ENCODE results near the gene MNT. TPM values are rescaled to one million over a fixed set of nuclear protein-coding genes. Genes with fewer than 3 reads are reported as not detected.
A peak's percentile ranks its signal among the peaks of the same experiment; 100 is the strongest.
"Not testable (repeated sequence)": the region's sequence is repeated elsewhere in the genome, so short reads cannot be mapped to it uniquely, and the experiment has no call there.

MNT gene, protein sequence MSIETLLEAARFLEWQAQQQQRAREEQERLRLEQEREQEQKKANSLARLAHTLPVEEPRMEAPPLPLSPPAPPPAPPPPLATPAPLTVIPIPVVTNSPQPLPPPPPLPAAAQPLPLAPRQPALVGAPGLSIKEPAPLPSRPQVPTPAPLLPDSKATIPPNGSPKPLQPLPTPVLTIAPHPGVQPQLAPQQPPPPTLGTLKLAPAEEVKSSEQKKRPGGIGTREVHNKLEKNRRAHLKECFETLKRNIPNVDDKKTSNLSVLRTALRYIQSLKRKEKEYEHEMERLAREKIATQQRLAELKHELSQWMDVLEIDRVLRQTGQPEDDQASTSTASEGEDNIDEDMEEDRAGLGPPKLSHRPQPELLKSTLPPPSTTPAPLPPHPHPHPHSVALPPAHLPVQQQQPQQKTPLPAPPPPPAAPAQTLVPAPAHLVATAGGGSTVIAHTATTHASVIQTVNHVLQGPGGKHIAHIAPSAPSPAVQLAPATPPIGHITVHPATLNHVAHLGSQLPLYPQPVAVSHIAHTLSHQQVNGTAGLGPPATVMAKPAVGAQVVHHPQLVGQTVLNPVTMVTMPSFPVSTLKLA
- total RNA-seq = 10 to 100 TPM; 16.0 to 19.3 TPM

DNA sequence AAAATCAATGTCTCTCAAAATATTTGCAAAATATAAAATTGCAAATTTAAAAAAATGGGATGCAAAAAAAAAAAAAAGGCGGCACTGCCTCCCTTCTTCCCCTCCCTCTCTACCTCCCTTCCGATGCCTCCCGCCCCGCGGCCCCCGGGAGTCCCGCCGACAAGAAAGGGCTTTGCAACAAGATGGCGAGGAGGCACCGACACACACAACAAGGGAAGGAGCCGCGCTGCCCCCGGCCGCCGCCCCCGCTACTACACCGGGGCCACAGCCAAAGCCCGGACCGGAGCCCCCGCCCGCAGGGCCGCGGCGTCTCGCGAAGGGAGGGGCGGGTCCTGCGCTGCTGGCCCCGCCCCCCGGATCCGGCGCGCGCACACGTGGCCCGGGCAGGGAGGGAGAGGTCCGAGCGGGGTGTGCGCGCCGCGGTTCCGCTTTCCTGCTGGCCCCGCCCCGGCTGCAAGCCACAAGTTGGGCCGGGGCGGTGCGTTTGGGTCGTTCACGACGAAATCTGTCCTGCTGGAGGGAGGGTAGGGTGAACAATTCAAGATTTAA is at the start of gene MNT:
TSS of gene MNT (minus strand) at position 184 of the 549 bp plus-strand sequence. CDS start 348 bp downstream, outside the sequence.
- Mint-ChIP-seq H3K4me1 (peaks cover 46% of the 10 kb centered on the region), H3K36me3 (ENCODE audit: low read depth) (no peaks in the 10 kb centered on the region), H3K27me3 (no peaks in the 10 kb centered on the region), H3K4me3 (peak within 1 kb of the TSS; percentile 88), H3K9me3 (ENCODE audit: low read depth) (no peaks in the 10 kb centered on the region), H3K27ac (peak within 1 kb of the TSS; percentile 99)
- intact Hi-C loops (cut with DNase I, micrococcal nuclease) = loop anchor here (1.0 to 5.0 kb wide), 15 partner anchors 9 to 1966 kb away; partner anchors contain the start of genes TSR1 (in 2 of the 2), CLUH (in 1 of the 2), CRK (in 1 of the 2) and CYB5D2 (in 1 of the 2)
- ChIA-PET POLR2A (interaction anchor here (0.9 to 3.4 kb wide), 3 partner anchors 9 to 99 kb away, joined by 3 to 36 read pairs (median 5); no protein-coding TSS in a partner anchor), CTCF (interaction anchor here (0.5 to 5.3 kb wide), 5 partner anchors 9 to 371 kb away, joined by 3 to 44 read pairs (median 9); partner anchors contain the start of gene DPH1)
- peak; percentile 97 for DNase-seq
- peak; percentile 47 for ATAC-seq

DNA sequence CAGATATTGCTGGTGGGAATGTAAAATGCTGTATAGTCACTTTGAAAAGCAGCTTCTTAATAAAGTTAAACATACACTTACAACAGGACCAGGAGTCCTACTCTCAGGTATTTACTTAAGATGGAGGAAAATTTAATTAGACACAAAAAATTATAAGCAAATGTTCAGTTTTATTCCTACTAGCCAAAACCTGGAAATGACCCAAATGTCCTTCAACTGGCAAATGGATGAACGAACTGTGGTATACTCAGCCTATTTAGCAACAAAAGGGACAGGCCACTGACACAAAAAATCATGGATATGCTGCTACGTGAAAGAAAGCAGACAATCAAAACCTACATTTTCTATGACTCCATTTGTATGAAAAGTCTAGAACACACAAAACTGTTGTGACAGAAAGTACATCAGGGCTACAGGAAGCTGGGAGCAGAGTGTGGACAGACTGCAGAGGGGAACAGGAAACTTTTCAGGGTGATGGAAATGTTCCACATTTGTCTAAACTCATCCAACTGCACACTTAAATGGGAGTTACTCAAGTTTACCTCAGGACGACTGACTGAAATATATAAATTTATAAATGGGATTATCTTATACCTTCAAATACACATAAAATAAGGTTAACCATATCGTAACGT is 49.3 kb upstream of the MNT start:
- Mint-ChIP-seq H3K27ac (no peak overlapping the region), H3K9me3 (ENCODE audit: low read depth) (no peaks in the 10 kb centered on the region), H3K4me3 (no peak overlapping the region), H3K36me3 (ENCODE audit: low read depth) (peaks cover 20% of the 10 kb centered on the region), H3K27me3 (no peaks in the 10 kb centered on the region), H3K4me1 (peaks cover 18% of the 10 kb centered on the region)
- ChIA-PET CTCF (interaction anchor here (1.9 kb wide), 1 partner anchor 34 kb away, joined by 6 read pairs; no protein-coding TSS in a partner anchor), POLR2A (no interaction called here)
- DNase-seq (no peak), ATAC-seq (no peak)
- intact Hi-C loops (cut with DNase I, micrococcal nuclease) = no loop called here

DNA sequence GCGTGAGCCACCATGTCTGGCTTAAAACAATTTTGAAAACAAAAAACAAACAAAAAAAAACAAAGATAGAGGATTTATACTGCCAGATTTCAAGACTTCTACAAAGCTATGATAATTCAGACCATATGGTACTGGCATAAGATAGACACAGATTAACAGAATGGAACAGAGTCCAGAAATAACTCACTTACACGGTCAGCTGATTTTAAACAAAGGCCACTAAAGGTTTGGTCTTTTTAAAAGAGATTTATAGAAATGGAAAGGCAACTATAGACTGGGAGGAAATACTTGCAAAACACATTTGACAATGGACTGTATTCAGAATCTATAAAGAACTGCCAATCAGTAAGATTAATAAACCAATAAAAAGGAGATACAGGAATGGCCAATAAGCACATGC is 48.6 kb upstream of the MNT start:
- ATAC-seq = no peak
- ChIA-PET CTCF (interaction anchor here (1.9 kb wide), 1 partner anchor 33 kb away, joined by 6 read pairs; no protein-coding TSS in a partner anchor), POLR2A (no interaction called here)
- H3K9me3 Mint-ChIP-seq (ENCODE audit: low read depth) = no peaks in the 10 kb centered on the region
- intact Hi-C loops (cut with DNase I, micrococcal nuclease) = no loop called here
- DNase-seq = no peak
- no peak overlapping the region for H3K27ac Mint-ChIP-seq
- H3K27me3 Mint-ChIP-seq = no peaks in the 10 kb centered on the region
- H3K4me1 Mint-ChIP-seq = peaks cover 18% of the 10 kb centered on the region
- peaks cover 21% of the 10 kb centered on the region for H3K36me3 Mint-ChIP-seq (ENCODE audit: low read depth)
- H3K4me3 Mint-ChIP-seq = no peak overlapping the region

DNA sequence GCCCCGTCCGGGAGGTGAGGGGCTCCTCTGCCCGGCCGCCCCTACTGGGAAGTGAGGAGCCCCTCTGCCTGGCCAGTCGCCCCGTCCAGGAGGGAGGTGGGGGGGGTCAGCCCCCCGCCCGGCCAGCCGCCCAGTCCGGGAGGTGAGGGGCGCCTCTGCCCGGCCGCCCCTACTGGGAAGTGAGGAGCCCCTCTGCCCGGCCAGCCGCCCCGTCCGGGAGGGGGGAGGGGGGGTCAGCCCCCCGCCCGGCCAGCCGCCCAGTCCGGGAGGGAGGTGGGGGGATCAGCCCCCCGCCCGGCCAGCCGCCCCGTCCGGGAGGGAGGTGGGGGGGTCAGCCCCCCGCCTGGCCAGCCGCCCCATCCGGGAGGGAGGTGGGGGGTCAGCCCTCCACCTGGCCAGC is 46.6 kb upstream of the MNT start:
- H3K27me3 Mint-ChIP-seq; ATAC-seq; H3K9me3 Mint-ChIP-seq (ENCODE audit: low read depth); H3K4me3 Mint-ChIP-seq; H3K27ac Mint-ChIP-seq; POLR2A ChIA-PET; H3K4me1 Mint-ChIP-seq; CTCF ChIA-PET; intact Hi-C loops (cut with DNase I, micrococcal nuclease); DNase-seq: not testable (repeated sequence)
- peaks cover 18% of the 10 kb centered on the region for H3K36me3 Mint-ChIP-seq (ENCODE audit: low read depth)

DNA sequence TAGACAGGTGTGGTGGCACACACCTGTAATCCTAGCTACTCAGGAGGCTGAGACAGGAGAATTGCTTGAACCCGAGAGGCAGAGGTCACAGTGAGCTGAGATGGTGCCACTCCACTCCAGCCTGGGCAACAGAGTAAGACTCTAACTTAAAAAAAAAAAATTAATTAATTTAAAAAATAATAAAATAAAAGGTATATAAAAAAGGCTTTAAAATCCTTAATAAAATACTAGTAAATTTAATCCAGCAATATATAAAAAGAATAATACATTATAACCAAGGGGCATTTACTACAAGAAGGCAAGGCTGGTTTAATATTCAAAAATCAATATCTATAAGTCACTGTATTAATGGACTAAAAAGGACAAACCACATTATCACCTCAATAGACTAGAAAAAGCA is 44.8 kb upstream of the MNT start:
- ChIA-PET CTCF (no interaction called here), POLR2A (no interaction called here)
- DNase-seq (no peak), ATAC-seq (no peak)
- intact Hi-C loops (cut with DNase I, micrococcal nuclease) = no loop called here
- Mint-ChIP-seq H3K27ac (no peak overlapping the region), H3K36me3 (ENCODE audit: low read depth) (peaks cover 28% of the 10 kb centered on the region), H3K4me1 (no peaks in the 10 kb centered on the region), H3K4me3 (no peak overlapping the region), H3K27me3 (no peaks in the 10 kb centered on the region), H3K9me3 (ENCODE audit: low read depth) (no peaks in the 10 kb centered on the region)

DNA sequence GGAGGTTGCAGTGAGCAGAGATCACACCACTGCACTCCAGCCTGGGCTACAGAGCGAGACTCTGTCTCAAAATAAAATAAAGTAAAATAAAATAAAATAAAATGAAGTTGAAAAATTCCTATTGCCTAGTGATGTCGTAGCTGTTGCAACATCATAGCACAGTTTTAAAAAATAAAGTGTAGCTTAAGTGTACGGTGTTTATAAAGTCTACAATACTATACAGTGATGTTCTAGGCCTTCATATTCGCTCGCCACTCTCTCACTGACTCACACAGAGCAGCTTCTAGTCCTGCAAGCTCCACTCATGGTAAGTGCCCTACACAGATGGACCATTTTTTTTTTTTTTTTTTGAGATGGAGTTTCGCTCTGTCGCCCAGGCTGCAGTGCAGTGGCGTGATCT is 43.5 kb upstream of the MNT start:
- no peak for ATAC-seq
- H3K27ac Mint-ChIP-seq = no peak overlapping the region
- no peak for DNase-seq
- ChIA-PET CTCF (interaction anchor here (0.6 kb wide), 1 partner anchor 1864 kb away, joined by 3 read pairs; no protein-coding TSS in a partner anchor), POLR2A (no interaction called here)
- no peak overlapping the region for H3K4me3 Mint-ChIP-seq
- H3K27me3 Mint-ChIP-seq = no peaks in the 10 kb centered on the region
- H3K36me3 Mint-ChIP-seq (ENCODE audit: low read depth) = peaks cover 27% of the 10 kb centered on the region
- no peaks in the 10 kb centered on the region for H3K9me3 Mint-ChIP-seq (ENCODE audit: low read depth)
- H3K4me1 Mint-ChIP-seq = no peaks in the 10 kb centered on the region
- intact Hi-C loops (cut with DNase I, micrococcal nuclease) = no loop called here

DNA sequence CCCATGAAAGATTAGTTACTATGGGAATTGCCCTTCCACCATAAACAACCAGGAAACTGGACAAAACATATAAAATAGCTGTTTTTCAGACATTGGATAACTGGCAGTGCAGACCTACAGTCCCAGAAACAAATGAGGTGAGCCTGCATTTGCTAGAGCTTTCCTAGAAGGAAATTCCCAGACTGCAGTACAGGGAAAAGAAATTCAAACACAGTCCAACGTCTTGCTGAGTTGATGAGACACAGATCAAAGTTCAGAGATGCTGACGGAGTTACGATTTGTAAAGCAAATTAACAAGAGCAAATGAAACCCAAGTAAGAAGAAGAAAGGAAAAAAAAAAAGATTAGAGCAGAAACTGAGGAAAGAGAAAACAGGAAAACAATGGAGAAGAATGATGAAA is 41.3 kb upstream of the MNT start:
- H3K27me3 Mint-ChIP-seq = no peaks in the 10 kb centered on the region
- H3K27ac Mint-ChIP-seq = peak overlapping the region; percentile 16
- ATAC-seq (no peak), DNase-seq (no peak)
- H3K36me3 Mint-ChIP-seq (ENCODE audit: low read depth) = peaks cover 45% of the 10 kb centered on the region
- intact Hi-C loops (cut with DNase I, micrococcal nuclease) = no loop called here
- peaks cover 7% of the 10 kb centered on the region for H3K4me1 Mint-ChIP-seq
- CTCF ChIA-PET = interaction anchor here (0.7 to 1.3 kb wide), 3 partner anchors 26 to 69 kb away, joined by 3 read pairs; no protein-coding TSS in a partner anchor
- H3K9me3 Mint-ChIP-seq (ENCODE audit: low read depth) = no peaks in the 10 kb centered on the region
- no peak overlapping the region for H3K4me3 Mint-ChIP-seq
- POLR2A ChIA-PET = no interaction called here

DNA sequence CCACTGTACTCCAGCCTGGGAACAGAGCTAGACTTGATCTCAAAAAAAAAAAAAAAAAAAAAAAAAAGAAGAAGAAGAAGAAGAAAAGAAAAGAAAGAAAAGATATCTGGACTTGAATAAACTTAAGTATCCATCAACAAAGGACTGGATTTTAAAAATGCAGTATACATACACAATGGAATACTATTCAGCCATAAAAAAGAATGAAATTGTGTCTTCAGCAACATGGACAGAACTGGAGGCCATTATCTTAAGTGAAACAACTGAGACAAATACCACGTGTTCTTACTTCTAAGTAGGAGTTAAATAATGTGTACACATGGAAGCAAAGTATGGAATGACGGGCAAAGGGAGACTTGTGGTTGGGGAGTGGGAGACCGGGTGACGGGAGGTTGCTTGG is 40.1 kb upstream of the MNT start:
- H3K36me3 Mint-ChIP-seq (ENCODE audit: low read depth) = peaks cover 43% of the 10 kb centered on the region
- intact Hi-C loops (cut with DNase I, micrococcal nuclease) = no loop called here
- ATAC-seq (no peak), DNase-seq (no peak)
- H3K4me1 Mint-ChIP-seq = peaks cover 7% of the 10 kb centered on the region
- H3K27ac Mint-ChIP-seq = peak overlapping the region; percentile 47
- ChIA-PET CTCF (interaction anchor here (0.9 kb wide), 1 partner anchor 25 kb away, joined by 4 read pairs; no protein-coding TSS in a partner anchor), POLR2A (no interaction called here)
- no peaks in the 10 kb centered on the region for H3K27me3 Mint-ChIP-seq
- no peak overlapping the region for H3K4me3 Mint-ChIP-seq
- H3K9me3 Mint-ChIP-seq (ENCODE audit: low read depth) = no peaks in the 10 kb centered on the region

DNA sequence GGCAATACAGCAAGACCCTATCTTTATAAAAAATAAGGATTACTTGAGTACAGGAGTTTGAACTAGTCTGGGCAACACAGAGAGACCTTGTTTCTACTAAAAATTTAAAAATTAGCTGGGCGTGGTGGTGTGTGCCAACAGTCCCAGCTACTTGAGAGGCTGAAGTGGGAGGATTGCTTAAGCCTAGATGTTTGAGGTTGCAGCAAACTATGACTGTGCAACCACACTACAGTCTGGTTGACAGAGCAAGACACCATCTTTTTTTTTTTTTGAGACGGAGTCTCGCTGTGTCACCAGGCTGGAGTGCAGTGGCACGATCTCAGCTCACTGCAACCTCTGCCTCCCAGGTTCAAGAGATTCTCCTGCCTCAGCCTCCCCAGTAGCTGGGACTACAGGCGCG is 39.1 kb upstream of the MNT start:
- intact Hi-C loops (cut with DNase I, micrococcal nuclease); DNase-seq; H3K27me3 Mint-ChIP-seq; POLR2A ChIA-PET; H3K4me1 Mint-ChIP-seq; H3K9me3 Mint-ChIP-seq (ENCODE audit: low read depth); H3K27ac Mint-ChIP-seq; H3K4me3 Mint-ChIP-seq: not testable (repeated sequence)
- ATAC-seq = peak; percentile 53
- H3K36me3 Mint-ChIP-seq (ENCODE audit: low read depth) = peaks cover 43% of the 10 kb centered on the region
- CTCF ChIA-PET = interaction anchor here (0.6 kb wide), 1 partner anchor 24 kb away, joined by 3 read pairs; no protein-coding TSS in a partner anchor

DNA sequence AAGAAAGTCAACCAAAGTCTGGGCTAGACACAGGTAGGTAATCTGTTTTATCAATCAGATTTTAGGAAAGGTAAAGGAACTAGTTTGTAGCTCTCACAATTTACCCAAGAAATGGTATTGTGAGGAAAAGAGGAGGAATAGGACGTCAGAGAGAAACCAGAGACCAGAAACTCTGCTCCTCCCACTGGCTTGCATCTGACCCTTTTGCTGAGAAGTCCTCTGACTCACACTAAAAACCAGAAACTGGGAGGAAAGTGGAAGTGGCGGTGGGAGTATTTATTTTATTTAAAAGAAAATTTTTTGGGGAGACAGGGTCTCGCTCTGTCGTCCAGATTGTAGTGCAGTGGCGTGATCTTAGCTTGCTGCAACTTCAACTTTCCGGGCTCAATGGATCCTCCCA is 38.0 kb upstream of the MNT start:
- peaks cover 7% of the 10 kb centered on the region for H3K4me1 Mint-ChIP-seq
- CTCF ChIA-PET = interaction anchor here (0.8 to 1.0 kb wide), 2 partner anchors 23 to 231 kb away, joined by 3 to 4 read pairs; no protein-coding TSS in a partner anchor
- H3K9me3 Mint-ChIP-seq (ENCODE audit: low read depth) = no peaks in the 10 kb centered on the region
- POLR2A ChIA-PET = no interaction called here
- H3K4me3 Mint-ChIP-seq = no peak overlapping the region
- no peak for ATAC-seq
- no peaks in the 10 kb centered on the region for H3K27me3 Mint-ChIP-seq
- H3K27ac Mint-ChIP-seq = no peak overlapping the region
- no peak for DNase-seq
- peaks cover 46% of the 10 kb centered on the region for H3K36me3 Mint-ChIP-seq (ENCODE audit: low read depth)
- intact Hi-C loops (cut with DNase I, micrococcal nuclease) = no loop called here

DNA sequence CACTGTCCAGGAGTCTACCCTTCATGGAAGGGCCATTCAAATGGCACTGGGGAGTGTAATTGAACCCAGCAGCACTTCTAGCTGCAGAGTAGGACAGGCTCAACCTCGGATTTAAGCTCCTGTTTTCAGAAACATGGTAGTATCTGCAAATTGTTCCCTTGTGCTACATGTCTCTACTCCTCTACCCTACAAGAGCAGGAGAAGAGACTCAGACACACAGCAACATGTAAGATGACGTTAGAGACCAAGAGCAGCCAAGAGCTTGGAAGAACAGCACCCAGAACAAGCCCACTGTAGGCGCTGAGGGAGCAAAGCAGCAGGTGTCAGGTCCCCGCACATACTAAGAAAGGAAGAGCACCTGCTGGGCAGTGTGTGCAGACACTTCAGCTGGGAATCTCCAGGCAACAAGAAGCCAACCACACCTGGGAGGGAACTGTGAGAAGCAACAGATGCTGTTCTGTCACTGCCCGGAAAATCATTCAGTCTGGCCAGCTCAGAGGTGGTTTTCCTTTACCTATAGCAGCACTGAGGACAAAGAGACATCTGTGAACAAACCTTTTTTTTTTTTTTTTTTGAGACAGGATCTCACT is 35.6 kb upstream of the MNT start:
- Mint-ChIP-seq H3K36me3 (ENCODE audit: low read depth) (peaks cover 51% of the 10 kb centered on the region), H3K4me3 (no peak overlapping the region), H3K9me3 (ENCODE audit: low read depth) (no peaks in the 10 kb centered on the region), H3K27me3 (no peaks in the 10 kb centered on the region), H3K4me1 (peaks cover 8% of the 10 kb centered on the region), H3K27ac (no peak overlapping the region)
- ATAC-seq = no peak
- ChIA-PET CTCF (interaction anchor here (0.6 to 2.4 kb wide), 3 partner anchors 20 to 54 kb away, joined by 4 to 13 read pairs (median 6); no protein-coding TSS in a partner anchor), POLR2A (no interaction called here)
- DNase-seq = no peak
- intact Hi-C loops (cut with DNase I, micrococcal nuclease) = no loop called here

Measured in activated CD4-positive, alpha-beta T cell treated with anti-CD3 and anti-CD28 coated beads for 36 hours (primary cell).